Measurements from ENCODE around the gene SRCIN1.

SRCIN1 gene

GRCh38 chr17:38585056-38585917 is 20.5 kb downstream of the SRCIN1 start:
- no peak overlapping the region for H3K27ac ChIP-seq (ENCODE audit: poor library complexity, severe bottlenecking)
- ATAC-seq (ENCODE audit: low read depth) (peak; percentile 11; the same call in 1 of the 3 replicates), DNase-seq (ENCODE audit: low spot score) (no peak)
- no peaks in the 10 kb centered on the region for H3K4me1 ChIP-seq (ENCODE audit: insufficient read depth, poor library complexity, severe bottlenecking)
- H3K9me3 ChIP-seq (ENCODE audit: severe bottlenecking), result no peaks in the 10 kb centered on the region
- TF ChIP-seq CTCF (IDR thresholded peaks at IDR 0.05; ENCODE audit: poor library complexity, severe bottlenecking), result no peak
- no peaks in the 10 kb centered on the region for H3K36me3 ChIP-seq (ENCODE audit: low read depth)
- no peak overlapping the region for H3K4me3 ChIP-seq (ENCODE audit: severe bottlenecking)
- H3K27me3 ChIP-seq (ENCODE audit: insufficient read depth, poor library complexity, severe bottlenecking), result no peaks in the 10 kb centered on the region

DNA sequence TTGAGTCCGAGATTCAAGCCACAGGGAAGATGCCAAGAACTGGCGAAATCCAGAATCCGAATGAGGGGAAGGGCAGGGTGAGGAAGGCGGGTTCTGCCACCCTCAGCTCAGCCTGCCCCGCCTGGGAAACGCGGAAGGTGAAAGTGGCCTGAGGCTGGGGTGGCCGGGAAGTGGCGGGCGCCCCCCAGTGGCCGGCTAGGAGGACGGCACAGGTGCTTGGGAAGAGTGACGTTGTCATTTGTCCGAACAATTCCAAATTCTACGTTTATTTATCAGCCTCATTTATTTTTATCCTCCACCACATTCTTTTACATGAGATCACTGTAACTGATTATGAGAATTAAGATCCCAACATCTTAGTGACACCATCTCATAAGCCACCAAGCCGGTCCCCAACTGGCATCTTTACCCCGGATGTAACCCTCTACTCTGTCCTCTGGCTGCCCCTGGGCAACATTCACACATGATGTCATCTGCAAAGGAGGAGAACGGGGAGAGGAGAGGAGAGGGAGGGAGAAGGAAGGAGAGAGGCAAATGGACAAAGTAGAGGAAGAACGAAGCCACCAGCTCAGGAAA is 21.3 kb downstream of the SRCIN1 start:
- TF ChIP-seq CTCF (IDR thresholded peaks at IDR 0.05; ENCODE audit: poor library complexity, severe bottlenecking), result peak; percentile 94
- Histone ChIP-seq H3K4me3 (ENCODE audit: severe bottlenecking) (no peak overlapping the region), H3K4me1 (ENCODE audit: insufficient read depth, poor library complexity, severe bottlenecking) (peaks cover 3% of the 10 kb centered on the region), H3K9me3 (ENCODE audit: severe bottlenecking) (no peaks in the 10 kb centered on the region), H3K27me3 (ENCODE audit: insufficient read depth, poor library complexity, severe bottlenecking) (no peaks in the 10 kb centered on the region), H3K36me3 (ENCODE audit: low read depth) (no peaks in the 10 kb centered on the region), H3K27ac (ENCODE audit: poor library complexity, severe bottlenecking) (no peak overlapping the region)
- peak; percentile 72 for ATAC-seq (ENCODE audit: low read depth)
- no peak for DNase-seq (ENCODE audit: low spot score)

GRCh38 chr17:38583828-38584349 is 21.9 kb downstream of the SRCIN1 start:
- no peak overlapping the region for H3K4me3 ChIP-seq (ENCODE audit: severe bottlenecking)
- H3K9me3 ChIP-seq (ENCODE audit: severe bottlenecking), result no peaks in the 10 kb centered on the region
- H3K27ac ChIP-seq (ENCODE audit: poor library complexity, severe bottlenecking), result no peak overlapping the region
- ATAC-seq (ENCODE audit: low read depth) (no peak), DNase-seq (ENCODE audit: low spot score) (no peak)
- no peak for TF ChIP-seq CTCF (IDR thresholded peaks at IDR 0.05; ENCODE audit: poor library complexity, severe bottlenecking)
- H3K27me3 ChIP-seq (ENCODE audit: insufficient read depth, poor library complexity, severe bottlenecking), result peaks cover under 1% of the 10 kb centered on the region
- no peaks in the 10 kb centered on the region for H3K36me3 ChIP-seq (ENCODE audit: low read depth)
- peaks cover 3% of the 10 kb centered on the region for H3K4me1 ChIP-seq (ENCODE audit: insufficient read depth, poor library complexity, severe bottlenecking)

DNA sequence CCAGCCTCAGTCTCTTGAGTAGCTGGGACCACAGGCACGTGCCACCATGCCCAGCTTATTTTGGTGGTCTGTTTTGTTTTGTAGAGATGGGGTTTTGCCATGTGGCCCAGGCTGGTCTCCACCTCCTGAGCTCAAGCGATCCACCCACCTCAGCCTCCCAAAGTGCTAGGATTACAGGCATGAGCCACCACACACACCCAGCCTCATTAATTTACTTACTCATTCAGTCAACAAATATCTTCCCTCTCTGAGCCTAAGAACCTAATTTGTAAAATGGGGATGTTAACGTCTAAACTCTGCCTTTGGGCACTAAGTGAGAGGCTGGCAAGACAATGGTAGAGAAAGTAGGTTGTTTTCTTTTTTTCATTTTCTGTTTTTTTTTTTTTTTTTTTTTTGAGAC is 22.6 kb downstream of the SRCIN1 start:
- H3K27ac ChIP-seq (ENCODE audit: poor library complexity, severe bottlenecking), result no peak overlapping the region
- H3K36me3 ChIP-seq (ENCODE audit: low read depth), result no peaks in the 10 kb centered on the region
- H3K4me1 ChIP-seq (ENCODE audit: insufficient read depth, poor library complexity, severe bottlenecking), result peaks cover 3% of the 10 kb centered on the region
- DNase-seq (ENCODE audit: low spot score) (no peak), ATAC-seq (ENCODE audit: low read depth) (no peak)
- no peaks in the 10 kb centered on the region for H3K9me3 ChIP-seq (ENCODE audit: severe bottlenecking)
- H3K4me3 ChIP-seq (ENCODE audit: severe bottlenecking), result no peak overlapping the region
- no peak for TF ChIP-seq CTCF (IDR thresholded peaks at IDR 0.05; ENCODE audit: poor library complexity, severe bottlenecking)
- H3K27me3 ChIP-seq (ENCODE audit: insufficient read depth, poor library complexity, severe bottlenecking), result peaks cover 6% of the 10 kb centered on the region

All from RWPE2 (cell line).